ENCODE measurements around the gene CFDP1.

DNA sequence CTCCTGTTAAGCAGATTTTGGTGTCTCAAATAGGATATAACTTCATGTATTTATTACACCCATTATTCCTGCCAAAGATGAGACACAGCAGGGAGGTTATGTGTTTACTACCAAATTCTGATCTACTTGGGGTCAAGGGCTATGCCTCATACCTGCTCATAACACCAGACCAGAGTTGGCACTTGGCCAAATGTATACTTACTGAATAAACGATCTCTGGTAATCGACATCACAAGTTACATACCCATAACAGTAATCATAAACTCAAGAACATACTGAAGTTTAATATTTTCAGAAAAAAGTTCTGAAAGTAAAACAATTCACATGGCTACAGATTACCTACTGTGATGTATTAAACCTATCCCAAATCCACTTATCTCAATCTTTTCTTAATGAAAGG lies 28.3 kb upstream of the CFDP1 start:
- TF ChIP-seq, protein P1, sequence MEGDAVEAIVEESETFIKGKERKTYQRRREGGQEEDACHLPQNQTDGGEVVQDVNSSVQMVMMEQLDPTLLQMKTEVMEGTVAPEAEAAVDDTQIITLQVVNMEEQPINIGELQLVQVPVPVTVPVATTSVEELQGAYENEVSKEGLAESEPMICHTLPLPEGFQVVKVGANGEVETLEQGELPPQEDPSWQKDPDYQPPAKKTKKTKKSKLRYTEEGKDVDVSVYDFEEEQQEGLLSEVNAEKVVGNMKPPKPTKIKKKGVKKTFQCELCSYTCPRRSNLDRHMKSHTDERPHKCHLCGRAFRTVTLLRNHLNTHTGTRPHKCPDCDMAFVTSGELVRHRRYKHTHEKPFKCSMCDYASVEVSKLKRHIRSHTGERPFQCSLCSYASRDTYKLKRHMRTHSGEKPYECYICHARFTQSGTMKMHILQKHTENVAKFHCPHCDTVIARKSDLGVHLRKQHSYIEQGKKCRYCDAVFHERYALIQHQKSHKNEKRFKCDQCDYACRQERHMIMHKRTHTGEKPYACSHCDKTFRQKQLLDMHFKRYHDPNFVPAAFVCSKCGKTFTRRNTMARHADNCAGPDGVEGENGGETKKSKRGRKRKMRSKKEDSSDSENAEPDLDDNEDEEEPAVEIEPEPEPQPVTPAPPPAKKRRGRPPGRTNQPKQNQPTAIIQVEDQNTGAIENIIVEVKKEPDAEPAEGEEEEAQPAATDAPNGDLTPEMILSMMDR (IDR thresholded peaks at IDR 0.05): no peak
- no peak for TF ChIP-seq EZH2 (IDR thresholded peaks at IDR 0.05; ENCODE audit: borderline replicate concordance, insufficient read depth, low read depth, low read length, poor library complexity, severe bottlenecking)

Measured in B cell (primary cell).